Measurements from ENCODE around the gene ST3GAL2.

DNA sequence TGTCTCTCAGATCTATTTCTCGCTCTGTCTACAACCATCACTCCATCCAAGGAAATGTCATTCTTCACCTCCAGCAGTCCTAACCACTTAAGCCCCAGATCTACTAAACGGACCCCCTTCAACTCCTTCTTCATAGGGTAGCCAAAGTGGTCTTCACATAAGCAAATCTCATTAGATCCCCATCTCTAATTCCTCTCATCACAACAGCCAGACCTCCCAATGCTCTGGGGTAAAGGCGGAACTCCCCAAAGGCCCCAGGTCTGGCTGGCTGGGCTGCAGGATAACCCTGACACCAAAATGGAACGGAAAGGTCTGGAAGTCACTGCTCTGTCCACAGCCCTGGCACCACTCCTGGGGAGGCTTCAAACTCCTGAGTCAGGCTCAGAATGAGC, 11.1 kb downstream of the ST3GAL2 start:
- TF ChIP-seq, protein P1, sequence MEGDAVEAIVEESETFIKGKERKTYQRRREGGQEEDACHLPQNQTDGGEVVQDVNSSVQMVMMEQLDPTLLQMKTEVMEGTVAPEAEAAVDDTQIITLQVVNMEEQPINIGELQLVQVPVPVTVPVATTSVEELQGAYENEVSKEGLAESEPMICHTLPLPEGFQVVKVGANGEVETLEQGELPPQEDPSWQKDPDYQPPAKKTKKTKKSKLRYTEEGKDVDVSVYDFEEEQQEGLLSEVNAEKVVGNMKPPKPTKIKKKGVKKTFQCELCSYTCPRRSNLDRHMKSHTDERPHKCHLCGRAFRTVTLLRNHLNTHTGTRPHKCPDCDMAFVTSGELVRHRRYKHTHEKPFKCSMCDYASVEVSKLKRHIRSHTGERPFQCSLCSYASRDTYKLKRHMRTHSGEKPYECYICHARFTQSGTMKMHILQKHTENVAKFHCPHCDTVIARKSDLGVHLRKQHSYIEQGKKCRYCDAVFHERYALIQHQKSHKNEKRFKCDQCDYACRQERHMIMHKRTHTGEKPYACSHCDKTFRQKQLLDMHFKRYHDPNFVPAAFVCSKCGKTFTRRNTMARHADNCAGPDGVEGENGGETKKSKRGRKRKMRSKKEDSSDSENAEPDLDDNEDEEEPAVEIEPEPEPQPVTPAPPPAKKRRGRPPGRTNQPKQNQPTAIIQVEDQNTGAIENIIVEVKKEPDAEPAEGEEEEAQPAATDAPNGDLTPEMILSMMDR (IDR thresholded peaks at IDR 0.05): no peak
- TF ChIP-seq POLR2A (IDR thresholded peaks at IDR 0.05) (no peak), EP300 (IDR thresholded peaks at IDR 0.05) (no peak)

All from ovary (tissue), 3 donors.